ENCODE data around the gene OR4C16.

DNA sequence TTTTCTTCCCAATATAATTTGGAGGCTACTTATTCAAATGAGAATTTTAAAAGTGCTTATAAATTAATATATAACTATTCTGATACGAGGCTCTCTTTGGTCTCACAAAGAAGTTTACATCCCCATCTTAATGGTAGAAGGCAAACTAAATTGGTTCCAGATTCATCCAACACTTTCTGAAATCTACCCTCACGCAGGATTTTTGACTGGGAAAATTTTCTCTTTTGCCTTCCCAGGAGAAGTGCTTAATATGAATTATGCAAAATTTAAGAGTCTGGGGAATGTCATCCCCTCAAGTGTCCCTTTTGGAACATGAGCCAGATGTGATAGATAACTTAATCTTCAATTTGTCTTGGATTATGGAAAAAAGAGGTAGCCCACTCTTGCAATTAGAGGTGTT lies 35.6 kb downstream of the OR4C16 start, which contains the start of gene OR4C11:
- TF ChIP-seq, protein P1, sequence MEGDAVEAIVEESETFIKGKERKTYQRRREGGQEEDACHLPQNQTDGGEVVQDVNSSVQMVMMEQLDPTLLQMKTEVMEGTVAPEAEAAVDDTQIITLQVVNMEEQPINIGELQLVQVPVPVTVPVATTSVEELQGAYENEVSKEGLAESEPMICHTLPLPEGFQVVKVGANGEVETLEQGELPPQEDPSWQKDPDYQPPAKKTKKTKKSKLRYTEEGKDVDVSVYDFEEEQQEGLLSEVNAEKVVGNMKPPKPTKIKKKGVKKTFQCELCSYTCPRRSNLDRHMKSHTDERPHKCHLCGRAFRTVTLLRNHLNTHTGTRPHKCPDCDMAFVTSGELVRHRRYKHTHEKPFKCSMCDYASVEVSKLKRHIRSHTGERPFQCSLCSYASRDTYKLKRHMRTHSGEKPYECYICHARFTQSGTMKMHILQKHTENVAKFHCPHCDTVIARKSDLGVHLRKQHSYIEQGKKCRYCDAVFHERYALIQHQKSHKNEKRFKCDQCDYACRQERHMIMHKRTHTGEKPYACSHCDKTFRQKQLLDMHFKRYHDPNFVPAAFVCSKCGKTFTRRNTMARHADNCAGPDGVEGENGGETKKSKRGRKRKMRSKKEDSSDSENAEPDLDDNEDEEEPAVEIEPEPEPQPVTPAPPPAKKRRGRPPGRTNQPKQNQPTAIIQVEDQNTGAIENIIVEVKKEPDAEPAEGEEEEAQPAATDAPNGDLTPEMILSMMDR (conservative IDR thresholded peaks at IDR 0.05) = no peak
- TF ChIP-seq EZH2 (IDR thresholded peaks at IDR 0.05; ENCODE audit: low read depth) = no peak
